Colonic mucosa (tissue), 4 donors: ENCODE measurements around the gene APOF. TPM values are rescaled to one million over a fixed set of nuclear protein-coding genes. Genes with fewer than 3 reads are reported as not detected.

Experiments used
- DNase-seq: peaks from one replicate; pipeline ENCODE4 v3.0.0-alpha.2; 2020
- H3K27ac ChIP-seq: fragments of 200-600 bp; one replicate; pipeline ENCODE4 v1.8.0; 2021
- H3K27me3 ChIP-seq: fragments of 200-600 bp; one replicate; pipeline ENCODE4 v1.8.0; 2021
- H3K36me3 ChIP-seq: fragments of 200-600 bp; one replicate; pipeline ENCODE4 v1.8.0; 2021
- H3K4me1 ChIP-seq: fragments of 200-600 bp; one replicate; pipeline ENCODE4 v1.8.0; 2021; ENCODE audit warnings: mild to moderate bottlenecking
- H3K4me3 ChIP-seq: fragments of 200-600 bp; one replicate; pipeline ENCODE4 v1.8.0; 2021
- H3K9ac ChIP-seq, 2 donors: one replicate each; pipeline ENCODE4 v1.7.0; 2013; ENCODE audit warnings: control low read depth in 2 of 2, low read depth in 2 of 2, low read length in 2 of 2
- H3K9me3 ChIP-seq: fragments of 200-600 bp; one replicate; pipeline ENCODE4 v1.8.0; 2021
- intact Hi-C: fragments of 100-400 bp; cut with DNase I; formaldehyde crosslinking; loops from one replicate; pipeline ENCODE4 v1.14.1; 2022
- total RNA-seq, 2 donors: library from RNA; stranded (reverse); fragmentation: NEBNext Ultra II Directional in 1 of 2; extraction: Animal tissue kit (Norgen Biotek cat#: 25700) in 1 of 2; gene quantifications; one replicate each; pipeline ENCODE4 v1.2.1, GENCODE V29; 2021
- TF ChIP-seq, protein P1 (sequence below): fragments of 200-600 bp; IDR thresholded peaks from one replicate; pipeline ENCODE4 v1.8.0; 2022; ENCODE audit warnings: antibody characterized with exemption, mild to moderate bottlenecking
- donor health status: healthy.
- donor health status: DM: no; HTN: no; CAD: no.
- donor health status: DM: no; HTN: no; CAD: no.

The APOF gene
- total RNA-seq, 2 donors from 2014 or later = 0.15 TPM; not detected in 1

DNA sequence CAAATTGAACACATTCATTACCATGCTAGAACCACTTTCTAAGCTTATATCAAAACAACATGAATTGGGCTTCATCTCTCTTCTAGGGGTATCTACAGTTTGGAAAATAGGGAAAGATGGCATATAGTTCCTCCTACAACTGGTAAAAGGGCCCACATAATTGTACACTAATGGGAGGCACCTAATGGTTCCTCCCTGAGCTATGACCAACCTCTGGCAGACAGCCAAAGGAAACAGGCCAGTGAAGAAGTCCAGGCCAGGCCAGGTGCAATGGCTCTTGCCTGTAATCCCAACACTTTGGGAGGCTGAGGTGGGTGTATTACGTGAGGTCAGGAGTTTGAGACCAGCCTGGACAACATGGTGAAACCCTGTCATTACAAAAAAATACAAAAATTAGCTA, 23.2 kb upstream of the APOF start:
- DNase-seq = no peak

DNA sequence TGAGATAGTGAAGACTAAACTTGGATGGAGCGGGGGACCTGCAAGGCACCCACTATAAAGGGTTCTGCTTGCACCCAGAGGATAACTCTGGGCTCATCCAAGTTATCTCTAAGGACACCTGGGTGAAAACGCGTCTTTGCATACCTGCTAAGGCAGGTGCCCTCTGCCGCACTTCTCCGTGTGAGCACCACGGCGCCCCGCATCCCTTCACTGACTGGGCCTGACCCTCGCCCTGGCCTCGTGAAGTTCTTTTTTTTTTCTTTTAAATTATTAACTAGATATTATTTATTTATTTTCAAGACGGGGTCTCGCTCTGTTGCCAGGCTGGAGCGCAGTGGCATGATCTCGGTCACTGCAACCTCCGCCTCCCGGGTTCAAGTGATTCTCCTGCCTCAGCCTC, 20.0 kb upstream of the APOF start:
- intact Hi-C loops = no loop called here
- Histone ChIP-seq H3K4me3 (no peak overlapping the region), H3K27ac (no peak overlapping the region), H3K9ac (no peak overlapping the region), H3K4me1 (no peaks in the 10 kb centered on the region), H3K27me3 (no peaks in the 10 kb centered on the region), H3K36me3 (no peaks in the 10 kb centered on the region), H3K9me3 (no peaks in the 10 kb centered on the region)
- DNase-seq = no peak
- TF ChIP-seq, protein P1, sequence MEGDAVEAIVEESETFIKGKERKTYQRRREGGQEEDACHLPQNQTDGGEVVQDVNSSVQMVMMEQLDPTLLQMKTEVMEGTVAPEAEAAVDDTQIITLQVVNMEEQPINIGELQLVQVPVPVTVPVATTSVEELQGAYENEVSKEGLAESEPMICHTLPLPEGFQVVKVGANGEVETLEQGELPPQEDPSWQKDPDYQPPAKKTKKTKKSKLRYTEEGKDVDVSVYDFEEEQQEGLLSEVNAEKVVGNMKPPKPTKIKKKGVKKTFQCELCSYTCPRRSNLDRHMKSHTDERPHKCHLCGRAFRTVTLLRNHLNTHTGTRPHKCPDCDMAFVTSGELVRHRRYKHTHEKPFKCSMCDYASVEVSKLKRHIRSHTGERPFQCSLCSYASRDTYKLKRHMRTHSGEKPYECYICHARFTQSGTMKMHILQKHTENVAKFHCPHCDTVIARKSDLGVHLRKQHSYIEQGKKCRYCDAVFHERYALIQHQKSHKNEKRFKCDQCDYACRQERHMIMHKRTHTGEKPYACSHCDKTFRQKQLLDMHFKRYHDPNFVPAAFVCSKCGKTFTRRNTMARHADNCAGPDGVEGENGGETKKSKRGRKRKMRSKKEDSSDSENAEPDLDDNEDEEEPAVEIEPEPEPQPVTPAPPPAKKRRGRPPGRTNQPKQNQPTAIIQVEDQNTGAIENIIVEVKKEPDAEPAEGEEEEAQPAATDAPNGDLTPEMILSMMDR = no peak

More for the DNA sequence above, 23.2 kb upstream of the APOF start:
- Histone ChIP-seq H3K9ac (no peak overlapping the region), H3K36me3 (no peaks in the 10 kb centered on the region), H3K4me1 (no peaks in the 10 kb centered on the region), H3K9me3 (no peaks in the 10 kb centered on the region), H3K27ac (no peak overlapping the region), H3K4me3 (no peak overlapping the region), H3K27me3 (no peaks in the 10 kb centered on the region)
- TF ChIP-seq, protein P1 = no peak
- intact Hi-C loops = no loop called here

DNA sequence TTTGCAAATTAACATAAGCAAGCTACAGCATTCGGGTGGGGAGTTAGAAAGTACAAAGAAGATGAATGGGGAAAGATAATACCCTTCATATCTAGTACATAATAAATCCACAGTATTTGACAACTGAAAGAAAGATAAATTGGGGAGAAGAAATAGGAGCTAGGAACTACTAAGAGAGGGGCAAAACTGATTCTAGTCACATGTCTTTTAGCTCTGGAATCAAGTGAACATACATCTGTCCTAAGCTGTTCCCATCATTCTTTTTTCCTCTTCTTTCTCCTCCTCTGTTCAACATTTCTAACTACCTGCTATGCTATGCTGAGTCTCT, 15.3 kb upstream of the APOF start:
- H3K4me1 ChIP-seq = no peaks in the 10 kb centered on the region
- H3K27ac ChIP-seq = no peak overlapping the region
- H3K9me3 ChIP-seq = no peaks in the 10 kb centered on the region
- H3K36me3 ChIP-seq = no peaks in the 10 kb centered on the region
- no peak for DNase-seq
- H3K9ac ChIP-seq = no peak overlapping the region
- no peaks in the 10 kb centered on the region for H3K27me3 ChIP-seq
- intact Hi-C loops = no loop called here
- TF ChIP-seq, protein P1 = no peak
- no peak overlapping the region for H3K4me3 ChIP-seq

DNA sequence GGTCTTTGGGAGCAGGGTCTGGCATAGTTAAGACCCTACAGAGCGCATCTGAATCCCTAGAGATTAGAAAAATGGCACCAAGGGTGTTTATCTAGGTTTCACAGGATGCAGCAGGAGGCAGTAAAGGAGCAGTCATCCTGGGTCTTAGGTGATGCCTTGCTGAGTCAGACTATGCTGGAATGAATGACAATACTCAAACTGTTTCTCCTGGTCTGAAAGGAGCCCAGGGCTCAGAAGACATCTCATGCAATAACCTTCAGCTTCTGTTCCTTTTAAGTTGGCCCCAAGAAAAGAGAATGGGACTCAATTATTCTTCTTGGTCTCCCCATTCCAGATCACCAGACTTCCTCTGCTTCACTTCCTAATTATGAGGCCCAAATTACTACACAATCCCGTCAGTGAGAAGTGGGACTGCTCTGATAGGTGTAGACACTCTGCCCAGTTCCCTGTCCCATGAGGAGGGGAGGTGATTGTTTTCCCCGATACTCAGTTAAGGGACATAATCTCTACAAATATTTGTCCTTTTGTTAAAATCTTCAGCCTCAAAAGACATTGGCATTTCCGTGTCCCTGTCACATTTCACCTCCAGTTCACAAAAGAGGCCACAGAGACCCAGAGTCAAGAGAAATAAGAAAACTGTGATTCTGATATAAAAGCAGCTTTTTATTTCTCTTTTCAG, 14.8 kb upstream of the APOF start:
- TF ChIP-seq, protein P1 = no peak
- H3K4me1 ChIP-seq = no peaks in the 10 kb centered on the region
- no peak for DNase-seq

DNA sequence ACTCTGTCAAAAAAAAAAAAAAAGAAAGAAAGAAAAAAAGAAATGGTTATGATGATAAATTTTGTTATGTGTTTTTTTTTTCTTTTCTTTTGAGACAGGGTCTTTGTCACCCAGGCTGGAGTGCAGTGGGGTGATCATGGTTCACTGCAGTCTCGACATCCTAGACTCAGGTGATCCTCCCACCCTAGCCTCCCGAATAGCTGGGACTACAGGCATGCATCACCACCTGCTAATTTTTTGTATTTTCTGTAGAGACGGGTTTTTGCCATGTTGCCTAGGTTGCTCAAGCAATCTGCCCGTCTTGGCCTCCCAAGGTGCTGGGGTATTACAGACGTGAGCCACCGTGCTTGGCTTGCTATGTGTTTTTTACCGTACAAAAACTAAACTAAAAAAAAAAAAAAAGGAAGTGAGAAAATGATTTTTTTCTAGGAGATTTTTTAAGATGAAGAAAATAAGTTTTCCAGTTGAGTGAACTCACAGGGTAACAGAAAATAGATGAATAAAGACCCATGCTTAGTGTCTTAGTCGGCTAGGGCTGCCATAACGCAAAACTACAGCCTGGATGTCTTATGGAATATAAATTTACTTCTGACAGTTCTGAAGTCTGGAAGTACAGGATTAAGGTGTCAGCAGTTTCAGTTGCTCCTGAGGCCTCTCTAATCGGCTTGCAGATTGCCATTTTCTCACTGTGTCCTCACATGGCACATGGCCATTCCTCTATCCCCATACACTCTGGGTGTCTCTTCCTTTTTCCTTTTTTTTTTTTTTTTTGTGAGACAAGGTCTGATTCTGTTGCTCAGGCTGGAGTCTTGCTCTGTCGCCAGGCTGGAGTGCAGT, 13.2 kb upstream of the APOF start:
- no peak overlapping the region for H3K9ac ChIP-seq
- no peak overlapping the region for H3K27ac ChIP-seq
- H3K27me3 ChIP-seq = no peaks in the 10 kb centered on the region
- no peak overlapping the region for H3K4me3 ChIP-seq
- TF ChIP-seq, protein P1 = no peak
- no peaks in the 10 kb centered on the region for H3K4me1 ChIP-seq
- no peak for DNase-seq
- no peaks in the 10 kb centered on the region for H3K36me3 ChIP-seq
- intact Hi-C loops = no loop called here
- H3K9me3 ChIP-seq = no peaks in the 10 kb centered on the region

More for the DNA sequence above, 14.8 kb upstream of the APOF start:
- Histone ChIP-seq H3K27me3 (no peaks in the 10 kb centered on the region), H3K9me3 (no peaks in the 10 kb centered on the region), H3K9ac (no peak overlapping the region), H3K36me3 (no peaks in the 10 kb centered on the region), H3K4me3 (no peak overlapping the region), H3K27ac (no peak overlapping the region)
- intact Hi-C loops = no loop called here
